ENCODE data around the gene OR9A4. TPM values are rescaled to one million over a fixed set of nuclear protein-coding genes. Genes with fewer than 3 reads are reported as not detected.

Gene OR9A4
- total RNA-seq, 2 donors from 2014 or later = not detected

DNA sequence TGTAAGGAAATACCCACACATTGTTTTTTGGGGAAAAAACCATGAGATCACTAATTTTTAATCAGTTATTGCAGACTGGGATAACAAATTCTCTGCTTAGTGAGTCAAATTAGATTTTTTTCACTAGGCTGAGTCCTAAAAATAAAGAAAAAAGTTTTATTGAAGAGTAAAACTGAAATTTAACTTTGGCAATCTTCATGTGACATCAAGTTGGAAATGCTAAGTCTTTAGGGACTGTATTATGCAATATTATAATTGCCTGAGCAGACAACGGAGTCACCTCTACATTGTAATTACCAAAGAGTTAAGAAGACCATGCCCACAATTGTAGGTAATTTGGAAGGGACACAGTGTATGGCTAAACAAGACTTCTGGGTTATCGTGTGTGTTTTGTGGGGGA is 32.8 kb downstream of the OR9A4 start:
- Histone ChIP-seq H3K4me1 (no peaks in the 10 kb centered on the region), H3K36me3 (no peaks in the 10 kb centered on the region), H3K27ac (no peak overlapping the region), H3K9me3 (no peaks in the 10 kb centered on the region), H3K4me3 (no peak overlapping the region), H3K27me3 (no peaks in the 10 kb centered on the region)
- TF ChIP-seq, protein P1, sequence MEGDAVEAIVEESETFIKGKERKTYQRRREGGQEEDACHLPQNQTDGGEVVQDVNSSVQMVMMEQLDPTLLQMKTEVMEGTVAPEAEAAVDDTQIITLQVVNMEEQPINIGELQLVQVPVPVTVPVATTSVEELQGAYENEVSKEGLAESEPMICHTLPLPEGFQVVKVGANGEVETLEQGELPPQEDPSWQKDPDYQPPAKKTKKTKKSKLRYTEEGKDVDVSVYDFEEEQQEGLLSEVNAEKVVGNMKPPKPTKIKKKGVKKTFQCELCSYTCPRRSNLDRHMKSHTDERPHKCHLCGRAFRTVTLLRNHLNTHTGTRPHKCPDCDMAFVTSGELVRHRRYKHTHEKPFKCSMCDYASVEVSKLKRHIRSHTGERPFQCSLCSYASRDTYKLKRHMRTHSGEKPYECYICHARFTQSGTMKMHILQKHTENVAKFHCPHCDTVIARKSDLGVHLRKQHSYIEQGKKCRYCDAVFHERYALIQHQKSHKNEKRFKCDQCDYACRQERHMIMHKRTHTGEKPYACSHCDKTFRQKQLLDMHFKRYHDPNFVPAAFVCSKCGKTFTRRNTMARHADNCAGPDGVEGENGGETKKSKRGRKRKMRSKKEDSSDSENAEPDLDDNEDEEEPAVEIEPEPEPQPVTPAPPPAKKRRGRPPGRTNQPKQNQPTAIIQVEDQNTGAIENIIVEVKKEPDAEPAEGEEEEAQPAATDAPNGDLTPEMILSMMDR (IDR thresholded peaks at IDR 0.05) = no peak
- no peak for DNase-seq (ENCODE audit: low spot score)

GRCh38 chr7:141949451-141949850 is 33.3 kb downstream of the OR9A4 start:
- Histone ChIP-seq H3K36me3 (no peaks in the 10 kb centered on the region), H3K9me3 (no peaks in the 10 kb centered on the region), H3K4me3 (no peak overlapping the region), H3K4me1 (no peaks in the 10 kb centered on the region), H3K27ac (no peak overlapping the region), H3K27me3 (no peaks in the 10 kb centered on the region)
- TF ChIP-seq, protein P1 (IDR thresholded peaks at IDR 0.05) = no peak
- no peak for DNase-seq (ENCODE audit: low spot score)

DNA sequence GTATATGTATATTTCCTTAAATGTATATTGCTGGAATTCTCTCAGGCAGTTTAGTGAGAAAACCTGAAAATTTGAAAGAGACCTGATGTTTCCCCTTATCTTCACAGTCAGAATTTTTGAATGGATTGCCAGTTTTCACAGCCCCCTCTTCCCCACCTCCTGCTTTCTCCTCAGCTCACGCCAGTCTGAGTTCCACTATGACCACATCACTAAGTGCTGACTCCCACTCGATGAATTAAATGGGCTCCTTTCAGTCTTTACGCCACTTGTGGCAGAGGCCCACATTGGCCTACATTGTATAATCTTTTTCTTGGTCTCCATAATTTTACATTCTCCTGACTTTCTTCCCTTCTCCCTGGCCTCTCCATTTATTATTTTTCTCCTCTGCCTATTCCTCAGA is 33.7 kb downstream of the OR9A4 start:
- no peaks in the 10 kb centered on the region for H3K9me3 ChIP-seq
- H3K4me1 ChIP-seq = no peaks in the 10 kb centered on the region
- DNase-seq (ENCODE audit: low spot score) = no peak
- TF ChIP-seq, protein P1 (IDR thresholded peaks at IDR 0.05) = no peak
- no peaks in the 10 kb centered on the region for H3K36me3 ChIP-seq
- H3K27ac ChIP-seq = no peak overlapping the region
- H3K4me3 ChIP-seq = no peak overlapping the region
- H3K27me3 ChIP-seq = no peaks in the 10 kb centered on the region

- Histone ChIP-seq H3K4me3 (no peak overlapping the region), H3K27me3 (no peaks in the 10 kb centered on the region), H3K9me3 (no peaks in the 10 kb centered on the region), H3K36me3 (no peaks in the 10 kb centered on the region), H3K4me1 (no peaks in the 10 kb centered on the region), H3K27ac (no peak overlapping the region)
- TF ChIP-seq, protein P1 (IDR thresholded peaks at IDR 0.05) = no peak
- no peak for DNase-seq (ENCODE audit: low spot score)
These were observed 34.6 kb downstream of the OR9A4 start for GRCh38 chr7:141950806-141951205.

DNA sequence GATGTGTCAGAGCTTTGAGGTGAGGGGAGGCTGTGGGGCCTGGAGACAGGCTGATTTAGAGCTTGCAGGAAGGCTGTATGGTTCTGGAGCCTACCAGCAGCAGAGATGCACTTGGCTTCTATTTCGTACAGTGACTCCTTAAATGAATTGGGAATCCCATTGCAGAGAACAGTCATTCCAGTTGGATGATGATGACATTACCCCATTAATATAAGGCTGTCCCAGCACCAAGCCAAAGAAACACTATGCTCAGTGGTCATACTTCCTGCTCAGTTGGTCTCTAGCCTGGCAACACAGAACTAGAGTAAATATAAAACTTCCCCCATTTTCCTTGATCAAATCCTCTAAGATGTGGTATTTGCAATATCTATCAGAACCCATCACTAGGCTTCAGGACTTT is 36.3 kb downstream of the OR9A4 start:
- H3K27ac ChIP-seq = no peak overlapping the region
- DNase-seq (ENCODE audit: low spot score) = no peak
- TF ChIP-seq, protein P1 (IDR thresholded peaks at IDR 0.05) = no peak
- H3K27me3 ChIP-seq = no peaks in the 10 kb centered on the region
- H3K4me3 ChIP-seq = no peak overlapping the region
- no peaks in the 10 kb centered on the region for H3K36me3 ChIP-seq
- no peaks in the 10 kb centered on the region for H3K4me1 ChIP-seq
- no peaks in the 10 kb centered on the region for H3K9me3 ChIP-seq

- no peak for DNase-seq (ENCODE audit: low spot score)
- no peaks in the 10 kb centered on the region for H3K9me3 ChIP-seq
- no peak overlapping the region for H3K27ac ChIP-seq
- H3K4me1 ChIP-seq = no peaks in the 10 kb centered on the region
- H3K27me3 ChIP-seq = no peaks in the 10 kb centered on the region
- no peaks in the 10 kb centered on the region for H3K36me3 ChIP-seq
- no peak overlapping the region for H3K4me3 ChIP-seq
- TF ChIP-seq, protein P1 (IDR thresholded peaks at IDR 0.05) = no peak
These were observed 38.1 kb downstream of the OR9A4 start for GRCh38 chr7:141954334-141954733.
